T-helper 17 cell (primary cell): ENCODE results near the gene TGFB2. TPM values are rescaled to one million over a fixed set of nuclear protein-coding genes. Genes with fewer than 3 reads are reported as not detected.

ENCODE experiments used
- ATAC-seq: fragments of 150-1000 bp; cut with Tn5 transposase; 2 replicates; pipeline ENCODE4 v1.10.0; 2021; ENCODE audit warnings: mild to moderate bottlenecking, moderate library complexity
- DNase-seq, 3 donors: peaks; one replicate each; pipeline versions ENCODE4 v3.0.0 to v3.0.0-alpha.2; 2020 to 2021
- H3K9me3 ChIP-seq: one replicate; pipeline ENCODE4 v1.7.0; 2013; ENCODE audit warnings: low read length, mild to moderate bottlenecking; ENCODE audit not compliant: control insufficient read depth, poor library complexity, severe bottlenecking
- H3K27ac Mint-ChIP-seq: one replicate; pipeline ENCODE4 v1.8.0; 2022; ENCODE audit warnings: mild to moderate bottlenecking, moderate library complexity, mixed read lengths
- H3K27me3 Mint-ChIP-seq: one replicate; pipeline ENCODE4 v1.8.0; 2022; ENCODE audit warnings: mixed read lengths
- H3K36me3 Mint-ChIP-seq: one replicate; pipeline ENCODE4 v1.8.0; 2022; ENCODE audit warnings: low read depth, mixed read lengths
- H3K4me1 Mint-ChIP-seq: one replicate; pipeline ENCODE4 v1.8.0; 2022; ENCODE audit warnings: mild to moderate bottlenecking, mixed read lengths
- H3K4me3 Mint-ChIP-seq: one replicate; pipeline ENCODE4 v1.8.0; 2022; ENCODE audit warnings: mild to moderate bottlenecking, moderate library complexity, mixed read lengths
- total RNA-seq, 4 donors: library from RNA in 2 of 4; stranded (reverse) in 2 of 4; gene quantifications; one replicate each; pipeline ENCODE4 v1.2.3 and lab custom pipeline; 2022 to 2026

Gene TGFB2
- total RNA-seq, 2 donors from 2014 or later: 0.17 to 3.0 TPM

DNA sequence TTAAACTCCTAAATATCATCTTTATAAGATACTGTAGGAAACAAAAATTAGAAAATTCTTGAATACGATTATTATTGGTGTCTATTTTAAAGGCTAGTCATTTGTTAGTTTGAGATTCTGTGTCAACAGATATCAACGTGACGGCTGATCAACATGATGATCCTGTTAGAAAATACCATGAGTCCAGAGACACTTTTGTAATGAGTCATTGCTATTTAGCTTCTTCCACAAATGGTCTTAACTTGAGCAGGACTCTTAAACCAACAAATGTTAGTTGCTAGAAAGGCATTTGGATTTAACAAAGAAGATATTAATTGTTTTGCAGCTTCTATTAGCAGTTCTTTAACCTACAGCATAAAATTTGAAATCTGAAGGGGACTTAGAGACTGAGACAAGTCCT lies 131.2 kb downstream of the TGFB2 start:
- Mint-ChIP-seq H3K27me3 (peaks cover 11% of the 10 kb centered on the region), H3K4me3 (no peak overlapping the region), H3K4me1 (peaks cover 10% of the 10 kb centered on the region), H3K36me3 (no peaks in the 10 kb centered on the region), H3K27ac (no peak overlapping the region)
- no peak for ATAC-seq
- H3K9me3 ChIP-seq: no peaks in the 10 kb centered on the region
- no peak for DNase-seq

DNA sequence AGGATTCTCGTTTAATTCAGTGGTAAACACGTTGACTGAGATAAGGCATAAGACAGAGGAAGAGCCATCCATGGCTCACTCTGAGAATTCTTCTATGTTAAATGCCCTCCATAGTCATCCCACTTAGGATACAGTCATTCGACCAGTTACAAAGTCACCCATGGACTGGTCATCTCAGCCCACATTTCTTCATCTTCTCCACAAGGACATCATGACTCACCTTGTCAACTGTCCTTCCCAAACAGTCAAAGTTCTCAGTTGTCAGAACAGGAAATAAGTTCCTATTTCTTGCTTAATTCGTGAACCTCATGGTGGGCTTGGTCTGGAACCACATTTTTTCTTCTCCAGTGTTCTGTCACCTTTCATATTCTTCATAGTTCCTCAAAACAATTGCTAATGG lies 133.2 kb downstream of the TGFB2 start:
- Mint-ChIP-seq H3K36me3 (no peaks in the 10 kb centered on the region), H3K27me3 (peaks cover 11% of the 10 kb centered on the region), H3K4me1 (peaks cover 10% of the 10 kb centered on the region), H3K27ac (no peak overlapping the region), H3K4me3 (no peak overlapping the region)
- DNase-seq: no peak
- ATAC-seq: no peak
- H3K9me3 ChIP-seq: no peaks in the 10 kb centered on the region

GRCh38 chr1:218479436-218480115 lies 134.4 kb downstream of the TGFB2 start:
- Mint-ChIP-seq H3K4me3 (no peak overlapping the region), H3K4me1 (peaks cover 1% of the 10 kb centered on the region), H3K36me3 (no peaks in the 10 kb centered on the region), H3K27me3 (peaks cover 11% of the 10 kb centered on the region), H3K27ac (no peak overlapping the region)
- H3K9me3 ChIP-seq: no peaks in the 10 kb centered on the region
- ATAC-seq: no peak
- DNase-seq: no peak

DNA sequence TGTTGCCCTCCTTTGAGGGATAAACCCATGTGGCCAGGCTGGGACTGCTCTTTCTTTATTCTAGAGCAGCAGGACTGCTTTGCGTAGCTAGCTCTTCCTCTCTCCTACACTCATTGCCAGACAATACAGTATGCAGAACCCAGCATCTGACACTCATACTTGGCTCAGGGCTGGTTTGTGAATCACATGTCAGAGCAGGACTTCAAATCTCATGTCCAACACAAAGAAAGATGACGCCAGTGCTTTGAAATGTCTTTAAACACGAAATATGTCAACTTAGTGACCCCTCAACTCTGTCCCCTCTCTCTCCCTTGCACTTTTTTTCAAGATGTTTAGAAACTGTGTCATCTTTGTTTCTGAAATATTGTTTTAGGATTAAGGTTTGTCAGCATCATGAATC lies 135.0 kb downstream of the TGFB2 start:
- Mint-ChIP-seq H3K27ac (no peak overlapping the region), H3K27me3 (peaks cover 11% of the 10 kb centered on the region), H3K4me3 (no peak overlapping the region), H3K36me3 (no peaks in the 10 kb centered on the region), H3K4me1 (no peaks in the 10 kb centered on the region)
- H3K9me3 ChIP-seq: no peaks in the 10 kb centered on the region
- ATAC-seq (no peak), DNase-seq (no peak)

DNA sequence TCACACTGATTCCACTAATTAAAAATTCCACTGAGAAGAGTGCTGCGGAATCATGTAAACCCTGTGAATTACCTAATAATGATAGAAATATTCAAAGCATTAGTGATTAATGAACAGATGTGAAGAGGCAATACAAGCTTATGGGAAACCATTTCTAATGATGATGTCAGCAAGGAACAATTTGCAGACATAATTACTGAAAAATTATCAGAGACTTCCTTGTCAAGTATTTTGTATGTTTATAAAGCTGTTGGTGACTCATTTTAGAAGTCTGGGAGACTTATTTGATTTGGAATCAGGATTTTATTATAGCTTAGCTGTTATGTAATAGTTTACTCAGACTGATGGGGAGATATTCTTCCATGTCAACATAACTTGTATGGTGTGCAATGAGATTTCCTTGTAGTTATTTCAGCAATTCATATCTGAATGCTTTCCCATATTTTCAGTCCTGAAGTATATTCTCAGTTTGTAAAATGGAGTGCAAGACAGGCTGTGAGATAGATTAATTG lies 135.5 kb downstream of the TGFB2 start:
- no peak for DNase-seq
- peaks cover 11% of the 10 kb centered on the region for H3K27me3 Mint-ChIP-seq
- H3K36me3 Mint-ChIP-seq: no peaks in the 10 kb centered on the region
- H3K4me1 Mint-ChIP-seq: no peaks in the 10 kb centered on the region
- ATAC-seq: no peak
- no peak overlapping the region for H3K27ac Mint-ChIP-seq
- no peaks in the 10 kb centered on the region for H3K9me3 ChIP-seq
- no peak overlapping the region for H3K4me3 Mint-ChIP-seq

- DNase-seq (no peak), ATAC-seq (no peak)
- H3K9me3 ChIP-seq: no peaks in the 10 kb centered on the region
- Mint-ChIP-seq H3K4me3 (no peak overlapping the region), H3K36me3 (no peaks in the 10 kb centered on the region), H3K4me1 (no peaks in the 10 kb centered on the region), H3K27me3 (peaks cover 11% of the 10 kb centered on the region), H3K27ac (no peak overlapping the region)
Observed at GRCh38 chr1:218481116-218481775, 136.1 kb downstream of the TGFB2 start.

GRCh38 chr1:218482683-218483082 lies 137.5 kb downstream of the TGFB2 start:
- Mint-ChIP-seq H3K4me1 (no peaks in the 10 kb centered on the region), H3K27me3 (peaks cover 11% of the 10 kb centered on the region), H3K4me3 (no peak overlapping the region), H3K27ac (no peak overlapping the region), H3K36me3 (no peaks in the 10 kb centered on the region)
- DNase-seq: no peak
- H3K9me3 ChIP-seq: no peaks in the 10 kb centered on the region
- no peak for ATAC-seq

DNA sequence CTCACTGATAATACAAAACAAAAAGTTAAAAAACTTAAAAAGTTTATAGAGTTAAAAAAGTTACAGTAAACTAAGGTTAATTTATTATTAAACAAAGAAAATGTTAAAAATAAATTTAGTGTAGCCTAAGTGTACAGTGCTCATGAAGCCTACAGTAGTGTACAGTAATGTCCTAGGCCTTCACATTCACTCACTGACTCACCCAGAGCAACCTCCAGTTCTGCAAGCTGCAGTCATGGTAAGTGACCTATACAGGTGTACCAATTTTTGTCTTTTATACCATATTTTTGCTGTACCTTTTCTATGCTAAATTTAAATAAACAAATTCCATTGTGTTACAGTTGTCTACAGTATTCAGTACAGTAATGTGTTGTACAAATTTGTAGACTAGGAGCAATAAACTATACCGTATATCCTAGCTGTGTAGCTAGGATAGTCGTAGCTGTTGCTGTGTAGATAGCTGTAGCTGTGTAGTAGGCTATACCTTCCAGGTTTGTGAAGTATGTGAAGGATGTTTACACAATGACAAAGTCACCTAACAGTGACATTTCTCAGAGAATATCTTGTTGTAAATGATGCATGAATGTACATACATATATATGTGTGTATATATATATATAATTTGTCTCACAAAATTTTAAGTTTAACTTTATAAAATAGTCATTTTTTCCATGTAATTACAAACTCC lies 140.2 kb downstream of the TGFB2 start:
- Mint-ChIP-seq H3K36me3 (no peaks in the 10 kb centered on the region), H3K4me3 (no peak overlapping the region), H3K27me3 (peaks cover 11% of the 10 kb centered on the region), H3K27ac (no peak overlapping the region), H3K4me1 (no peaks in the 10 kb centered on the region)
- ATAC-seq (no peak), DNase-seq (no peak)
- no peaks in the 10 kb centered on the region for H3K9me3 ChIP-seq

DNA sequence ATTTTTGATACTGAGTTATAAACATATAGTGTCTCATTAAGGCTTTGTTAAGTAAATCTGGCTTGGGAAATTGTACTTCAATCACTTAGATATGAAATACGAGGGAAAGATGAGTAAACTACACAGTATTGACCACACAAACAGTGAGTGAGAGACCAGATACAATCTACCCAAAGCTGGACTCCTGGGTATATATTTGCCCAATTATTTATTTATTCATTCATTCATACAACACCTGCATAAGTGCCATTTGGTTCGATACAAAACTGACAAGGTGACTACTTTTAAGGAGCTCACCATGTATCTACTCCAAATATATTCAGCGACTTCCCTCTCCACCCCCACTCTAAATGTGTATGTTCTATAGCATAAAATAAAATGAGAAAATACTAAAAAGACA lies 143.4 kb downstream of the TGFB2 start:
- H3K9me3 ChIP-seq: no peaks in the 10 kb centered on the region
- DNase-seq (no peak), ATAC-seq (no peak)
- H3K4me1 Mint-ChIP-seq: no peaks in the 10 kb centered on the region
- no peak overlapping the region for H3K27ac Mint-ChIP-seq
- H3K27me3 Mint-ChIP-seq: peaks cover 13% of the 10 kb centered on the region
- H3K36me3 Mint-ChIP-seq: no peaks in the 10 kb centered on the region
- no peak overlapping the region for H3K4me3 Mint-ChIP-seq

GRCh38 chr1:218488986-218489385 lies 143.8 kb downstream of the TGFB2 start:
- Mint-ChIP-seq H3K4me3 (no peak overlapping the region), H3K27ac (no peak overlapping the region), H3K36me3 (no peaks in the 10 kb centered on the region), H3K27me3 (peaks cover 15% of the 10 kb centered on the region), H3K4me1 (no peaks in the 10 kb centered on the region)
- DNase-seq (no peak), ATAC-seq (no peak)
- no peaks in the 10 kb centered on the region for H3K9me3 ChIP-seq

- H3K9me3 ChIP-seq: no peaks in the 10 kb centered on the region
- Mint-ChIP-seq H3K4me1 (no peaks in the 10 kb centered on the region), H3K36me3 (no peaks in the 10 kb centered on the region), H3K27me3 (peaks cover 21% of the 10 kb centered on the region), H3K4me3 (no peak overlapping the region), H3K27ac (no peak overlapping the region)
- DNase-seq (no peak), ATAC-seq (no peak)
Observed at GRCh38 chr1:218490406-218490922, 145.3 kb downstream of the TGFB2 start.

DNA sequence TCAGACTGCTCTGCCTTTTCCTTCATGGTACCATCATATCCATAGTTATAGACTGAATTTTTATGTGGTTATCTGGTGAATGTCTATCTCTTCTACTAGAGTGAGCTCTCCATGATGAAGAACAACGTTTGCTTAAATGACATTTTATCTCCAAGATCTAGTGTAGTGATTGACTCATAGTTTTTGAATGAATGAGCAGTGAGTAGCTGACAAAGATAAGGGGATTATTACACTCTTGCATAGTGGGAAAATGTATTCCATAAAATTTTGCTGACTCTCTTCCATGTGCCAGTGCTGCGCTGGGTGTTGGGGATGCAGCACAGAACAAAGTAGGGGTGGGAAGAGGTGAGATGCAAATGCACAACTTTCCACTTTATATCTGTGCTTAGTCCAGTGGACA lies 147.7 kb downstream of the TGFB2 start:
- DNase-seq: no peak
- ATAC-seq: no peak
- Mint-ChIP-seq H3K4me3 (no peak overlapping the region), H3K27ac (no peak overlapping the region), H3K4me1 (no peaks in the 10 kb centered on the region), H3K27me3 (peaks cover 22% of the 10 kb centered on the region), H3K36me3 (no peaks in the 10 kb centered on the region)
- no peaks in the 10 kb centered on the region for H3K9me3 ChIP-seq

DNA sequence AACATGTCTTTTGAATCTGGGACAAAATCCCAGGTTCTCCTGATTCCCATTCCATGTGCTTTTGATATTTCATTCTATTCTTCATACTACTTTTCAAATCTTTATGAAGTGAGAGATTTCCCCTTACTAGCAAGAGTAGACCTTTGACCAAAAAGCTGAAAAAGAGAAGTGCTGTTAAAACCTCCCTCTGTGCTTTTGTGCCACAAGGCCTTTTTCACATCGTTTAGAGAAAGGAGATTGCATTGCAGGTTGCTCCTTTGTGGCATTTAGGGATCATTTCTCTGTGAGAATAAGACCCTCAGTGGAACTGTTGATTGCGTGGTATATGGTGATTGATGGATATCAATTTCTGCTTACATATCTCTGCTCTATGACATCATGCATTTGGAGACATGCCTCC lies 148.8 kb downstream of the TGFB2 start:
- peaks cover 3% of the 10 kb centered on the region for H3K4me1 Mint-ChIP-seq
- no peak overlapping the region for H3K4me3 Mint-ChIP-seq
- DNase-seq (no peak), ATAC-seq (no peak)
- H3K36me3 Mint-ChIP-seq: no peaks in the 10 kb centered on the region
- no peaks in the 10 kb centered on the region for H3K9me3 ChIP-seq
- peaks cover 29% of the 10 kb centered on the region for H3K27me3 Mint-ChIP-seq
- no peak overlapping the region for H3K27ac Mint-ChIP-seq
